Neutrophil (primary cell): ENCODE data around the gene TPRN.

Experiments
- H3K27ac ChIP-seq: fragments of 200-600 bp; sonication (generic); 2 replicates; pipeline ENCODE4 v1.5.1; 2016; ENCODE audit warnings: mild to moderate bottlenecking, moderate library complexity
- H3K27me3 ChIP-seq: fragments of 200-600 bp; sonication (generic); 2 replicates; pipeline ENCODE4 v1.6.0; 2016; ENCODE audit warnings: mild to moderate bottlenecking
- H3K36me3 ChIP-seq: fragments of 200-600 bp; sonication (generic); 2 replicates; pipeline ENCODE4 v1.5.1; 2017
- H3K4me1 ChIP-seq, 2 experiments: fragments of 200-600 bp in 1 of 2; sonication (generic) in 1 of 2; 1 replicate in 1 of 2; 2 replicates in 1 of 2; pipeline versions ENCODE4 v1.5.1 to v1.6.1; 2013 to 2016; ENCODE audit warnings: low read depth in 1 of 2, low read length in 1 of 2, mild to moderate bottlenecking in 1 of 2, moderate library complexity in 1 of 2; ENCODE audit not compliant: control insufficient read depth in 1 of 2, insufficient read depth in 1 of 2
- H3K4me3 ChIP-seq, 2 experiments: fragments of 200-600 bp in 1 of 2; sonication (generic) in 1 of 2; 1 replicate in 1 of 2; 2 replicates in 1 of 2; pipeline ENCODE4 v1.5.1; 2013 to 2016; ENCODE audit warnings: low read depth in 1 of 2, low read length in 1 of 2, mild to moderate bottlenecking in 1 of 2, moderate library complexity in 1 of 2
- H3K9me3 ChIP-seq: fragments of 200-600 bp; sonication (generic); 2 replicates; pipeline ENCODE4 v1.5.1; 2016
- TF ChIP-seq, protein P1 (sequence below): fragments of 200-600 bp; sonication (generic); IDR thresholded peaks from 2 replicates; pipeline ENCODE4 v1.5.1; 2016; ENCODE audit warnings: antibody characterized with exemption

The TPRN gene

DNA sequence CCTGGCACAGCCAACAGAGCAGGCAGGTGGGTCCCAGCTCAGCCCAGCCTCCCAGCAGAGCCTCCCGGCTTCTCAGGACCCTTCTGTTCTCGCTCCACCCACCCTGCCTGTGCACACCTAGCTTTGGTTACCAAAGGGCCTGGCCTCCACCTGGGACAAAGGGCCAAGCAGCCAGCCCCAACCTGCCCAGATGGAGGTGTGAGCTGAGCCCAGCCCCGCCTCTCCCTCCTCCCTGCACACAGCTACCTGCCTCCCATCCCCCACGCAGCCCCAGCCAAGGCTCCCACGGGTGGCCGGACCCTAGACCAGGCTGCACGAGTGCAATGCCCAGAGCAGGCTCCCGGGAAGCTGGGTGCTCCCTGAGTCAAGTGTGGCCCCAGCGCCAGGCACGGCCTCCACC is 5.6 kb downstream of the TPRN start:
- Histone ChIP-seq H3K4me3 (no peak overlapping the region), H3K36me3 (peaks cover 14% of the 10 kb centered on the region), H3K27ac (no peak overlapping the region), H3K4me1 (peaks cover 10 to 16% of the 10 kb centered on the region in 2 experiments), H3K9me3 (no peaks in the 10 kb centered on the region), H3K27me3 (peaks cover 15% of the 10 kb centered on the region)
- TF ChIP-seq, protein P1, sequence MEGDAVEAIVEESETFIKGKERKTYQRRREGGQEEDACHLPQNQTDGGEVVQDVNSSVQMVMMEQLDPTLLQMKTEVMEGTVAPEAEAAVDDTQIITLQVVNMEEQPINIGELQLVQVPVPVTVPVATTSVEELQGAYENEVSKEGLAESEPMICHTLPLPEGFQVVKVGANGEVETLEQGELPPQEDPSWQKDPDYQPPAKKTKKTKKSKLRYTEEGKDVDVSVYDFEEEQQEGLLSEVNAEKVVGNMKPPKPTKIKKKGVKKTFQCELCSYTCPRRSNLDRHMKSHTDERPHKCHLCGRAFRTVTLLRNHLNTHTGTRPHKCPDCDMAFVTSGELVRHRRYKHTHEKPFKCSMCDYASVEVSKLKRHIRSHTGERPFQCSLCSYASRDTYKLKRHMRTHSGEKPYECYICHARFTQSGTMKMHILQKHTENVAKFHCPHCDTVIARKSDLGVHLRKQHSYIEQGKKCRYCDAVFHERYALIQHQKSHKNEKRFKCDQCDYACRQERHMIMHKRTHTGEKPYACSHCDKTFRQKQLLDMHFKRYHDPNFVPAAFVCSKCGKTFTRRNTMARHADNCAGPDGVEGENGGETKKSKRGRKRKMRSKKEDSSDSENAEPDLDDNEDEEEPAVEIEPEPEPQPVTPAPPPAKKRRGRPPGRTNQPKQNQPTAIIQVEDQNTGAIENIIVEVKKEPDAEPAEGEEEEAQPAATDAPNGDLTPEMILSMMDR = no peak

DNA sequence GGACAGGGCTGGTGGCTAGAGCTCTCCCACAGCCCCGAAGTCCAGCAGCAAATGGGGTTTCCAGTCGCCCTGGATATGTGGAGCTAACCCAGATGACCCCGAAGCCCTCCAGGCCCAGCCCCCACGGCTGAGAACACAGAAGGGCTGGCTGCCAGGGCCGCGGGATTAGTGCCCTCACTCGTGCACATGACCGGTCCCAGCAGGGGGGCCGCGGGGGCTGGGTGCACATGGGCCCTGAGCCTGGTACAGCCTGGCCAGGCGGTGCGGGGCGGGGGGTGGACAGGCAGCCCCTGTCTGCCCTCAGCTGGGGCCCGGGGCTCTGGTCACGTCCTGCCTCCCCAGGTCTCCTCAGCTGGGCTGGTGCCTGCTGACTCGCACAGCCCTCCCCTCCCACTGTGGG is 6.2 kb downstream of the TPRN start:
- Histone ChIP-seq H3K4me1 (peaks cover 10 to 16% of the 10 kb centered on the region in 2 experiments), H3K36me3 (peaks cover 16% of the 10 kb centered on the region), H3K27ac (no peak overlapping the region), H3K9me3 (no peaks in the 10 kb centered on the region), H3K27me3 (peaks cover 9% of the 10 kb centered on the region), H3K4me3 (no peak overlapping the region)
- TF ChIP-seq, protein P1 = no peak

DNA sequence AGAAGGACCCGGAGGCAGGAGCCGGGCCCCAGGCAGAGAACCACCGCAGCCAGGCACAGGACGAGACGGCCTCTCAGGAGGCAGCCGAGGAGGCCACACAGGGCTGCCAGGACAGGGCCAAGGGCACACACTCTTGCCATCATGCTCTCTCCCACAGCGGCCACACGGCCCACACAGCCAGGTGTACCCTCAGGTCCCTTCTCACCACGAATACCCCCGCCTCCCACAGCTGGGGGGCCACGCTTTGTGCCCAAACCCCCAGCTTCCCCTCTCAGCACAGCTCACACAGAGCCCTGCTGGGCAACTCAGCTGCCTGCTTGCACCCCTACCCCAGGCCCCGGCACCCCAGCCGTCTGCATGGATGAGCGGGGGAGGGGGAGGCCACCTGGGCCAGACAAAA is 6.8 kb downstream of the TPRN start:
- Histone ChIP-seq H3K36me3 (peaks cover 16% of the 10 kb centered on the region), H3K27me3 (peaks cover 3% of the 10 kb centered on the region), H3K27ac (no peak overlapping the region), H3K4me1 (peaks cover 15 to 17% of the 10 kb centered on the region in 2 experiments), H3K4me3 (no peak overlapping the region), H3K9me3 (no peaks in the 10 kb centered on the region)
- TF ChIP-seq, protein P1 = no peak

DNA sequence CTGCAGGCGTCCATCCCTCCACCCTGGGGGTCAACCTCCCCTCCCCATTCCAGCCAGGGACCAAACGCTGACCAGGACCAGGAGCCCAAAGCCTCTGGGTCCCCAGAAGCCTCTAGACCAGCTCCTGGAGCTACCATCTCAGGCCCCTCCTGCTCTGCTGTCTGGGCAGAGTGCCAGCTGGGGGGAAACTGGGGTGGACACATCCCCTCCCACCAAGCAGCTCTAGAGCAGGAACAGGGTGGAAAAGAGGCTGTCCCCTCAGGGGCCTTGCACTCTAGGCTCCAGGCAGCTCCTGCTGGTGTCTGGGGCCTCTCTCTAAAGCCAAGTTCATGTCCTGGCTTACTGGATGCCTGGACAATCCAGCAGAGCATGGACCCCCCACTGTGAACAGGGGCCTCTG is 7.7 kb downstream of the TPRN start:
- Histone ChIP-seq H3K4me3 (no peak overlapping the region), H3K27me3 (no peaks in the 10 kb centered on the region), H3K4me1 (peaks cover 18 to 21% of the 10 kb centered on the region in 2 experiments), H3K9me3 (no peaks in the 10 kb centered on the region), H3K27ac (no peak overlapping the region), H3K36me3 (peaks cover 16% of the 10 kb centered on the region)
- TF ChIP-seq, protein P1 = no peak

DNA sequence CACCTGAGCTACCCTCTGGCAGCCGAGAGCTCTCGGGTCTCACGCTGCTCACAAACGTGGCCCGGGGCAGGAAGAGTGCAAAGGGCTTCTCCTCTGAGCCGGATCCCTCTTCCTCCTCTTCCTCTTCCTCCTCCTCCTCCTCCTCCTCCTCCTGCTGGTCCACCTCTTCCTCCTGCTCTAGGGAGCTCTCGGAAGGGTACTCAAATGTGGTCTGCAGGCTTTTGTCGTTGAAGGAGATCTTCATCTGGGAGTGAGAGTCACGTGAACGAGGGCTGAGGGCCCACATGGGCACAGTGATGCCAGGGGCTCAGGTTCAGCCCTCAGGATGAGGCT is 8.1 kb downstream of the TPRN start:
- Histone ChIP-seq H3K27me3 (no peaks in the 10 kb centered on the region), H3K9me3 (no peaks in the 10 kb centered on the region), H3K36me3 (peaks cover 18% of the 10 kb centered on the region), H3K4me3 (no peak overlapping the region), H3K4me1 (peaks cover 23 to 26% of the 10 kb centered on the region in 2 experiments), H3K27ac (no peak overlapping the region)
- TF ChIP-seq, protein P1 = no peak
